Measurements from ENCODE around the gene ADAMTSL2. TPM values are rescaled to one million over a fixed set of nuclear protein-coding genes. Genes with fewer than 3 reads are reported as not detected.

ADAMTSL2 gene
- total RNA-seq, 2 donors from 2014 or later: 0.24 to 0.74 TPM

DNA sequence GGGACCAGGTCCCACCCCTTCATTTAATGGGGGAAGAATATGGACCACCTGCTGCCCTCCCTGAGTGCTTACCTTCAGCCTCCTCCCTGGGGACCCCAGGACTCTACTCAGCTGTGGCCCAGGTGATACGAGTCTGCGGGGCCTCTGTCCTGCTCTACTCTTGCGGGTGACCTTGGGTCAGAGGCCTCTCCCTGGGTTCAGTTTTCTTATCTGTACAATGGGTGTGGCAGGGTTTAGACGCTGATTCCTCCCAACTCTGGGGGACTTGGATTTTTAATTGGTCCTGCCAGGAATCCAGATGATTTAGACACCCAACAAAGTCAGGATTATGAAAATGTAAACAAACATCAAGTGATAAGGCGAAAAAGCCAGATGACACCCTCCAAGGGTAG, 49.7 kb downstream of the ADAMTSL2 start:
- Histone ChIP-seq H3K4me1 (peaks cover 11% of the 10 kb centered on the region), H3K9ac (ENCODE audit: low read depth in 2 of 2, low read length in 2 of 2) (no peak overlapping the region), H3K9me3 (no peaks in the 10 kb centered on the region), H3K27me3 (peaks cover 7% of the 10 kb centered on the region), H3K27ac (no peak overlapping the region), H3K4me3 (no peak overlapping the region), H3K36me3 (no peaks in the 10 kb centered on the region)
- peak; percentile 41 for DNase-seq
- TF ChIP-seq, protein P1, sequence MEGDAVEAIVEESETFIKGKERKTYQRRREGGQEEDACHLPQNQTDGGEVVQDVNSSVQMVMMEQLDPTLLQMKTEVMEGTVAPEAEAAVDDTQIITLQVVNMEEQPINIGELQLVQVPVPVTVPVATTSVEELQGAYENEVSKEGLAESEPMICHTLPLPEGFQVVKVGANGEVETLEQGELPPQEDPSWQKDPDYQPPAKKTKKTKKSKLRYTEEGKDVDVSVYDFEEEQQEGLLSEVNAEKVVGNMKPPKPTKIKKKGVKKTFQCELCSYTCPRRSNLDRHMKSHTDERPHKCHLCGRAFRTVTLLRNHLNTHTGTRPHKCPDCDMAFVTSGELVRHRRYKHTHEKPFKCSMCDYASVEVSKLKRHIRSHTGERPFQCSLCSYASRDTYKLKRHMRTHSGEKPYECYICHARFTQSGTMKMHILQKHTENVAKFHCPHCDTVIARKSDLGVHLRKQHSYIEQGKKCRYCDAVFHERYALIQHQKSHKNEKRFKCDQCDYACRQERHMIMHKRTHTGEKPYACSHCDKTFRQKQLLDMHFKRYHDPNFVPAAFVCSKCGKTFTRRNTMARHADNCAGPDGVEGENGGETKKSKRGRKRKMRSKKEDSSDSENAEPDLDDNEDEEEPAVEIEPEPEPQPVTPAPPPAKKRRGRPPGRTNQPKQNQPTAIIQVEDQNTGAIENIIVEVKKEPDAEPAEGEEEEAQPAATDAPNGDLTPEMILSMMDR (IDR thresholded peaks at IDR 0.05): no peak
- intact Hi-C loops (cut with DNase I): no loop called here

DNA sequence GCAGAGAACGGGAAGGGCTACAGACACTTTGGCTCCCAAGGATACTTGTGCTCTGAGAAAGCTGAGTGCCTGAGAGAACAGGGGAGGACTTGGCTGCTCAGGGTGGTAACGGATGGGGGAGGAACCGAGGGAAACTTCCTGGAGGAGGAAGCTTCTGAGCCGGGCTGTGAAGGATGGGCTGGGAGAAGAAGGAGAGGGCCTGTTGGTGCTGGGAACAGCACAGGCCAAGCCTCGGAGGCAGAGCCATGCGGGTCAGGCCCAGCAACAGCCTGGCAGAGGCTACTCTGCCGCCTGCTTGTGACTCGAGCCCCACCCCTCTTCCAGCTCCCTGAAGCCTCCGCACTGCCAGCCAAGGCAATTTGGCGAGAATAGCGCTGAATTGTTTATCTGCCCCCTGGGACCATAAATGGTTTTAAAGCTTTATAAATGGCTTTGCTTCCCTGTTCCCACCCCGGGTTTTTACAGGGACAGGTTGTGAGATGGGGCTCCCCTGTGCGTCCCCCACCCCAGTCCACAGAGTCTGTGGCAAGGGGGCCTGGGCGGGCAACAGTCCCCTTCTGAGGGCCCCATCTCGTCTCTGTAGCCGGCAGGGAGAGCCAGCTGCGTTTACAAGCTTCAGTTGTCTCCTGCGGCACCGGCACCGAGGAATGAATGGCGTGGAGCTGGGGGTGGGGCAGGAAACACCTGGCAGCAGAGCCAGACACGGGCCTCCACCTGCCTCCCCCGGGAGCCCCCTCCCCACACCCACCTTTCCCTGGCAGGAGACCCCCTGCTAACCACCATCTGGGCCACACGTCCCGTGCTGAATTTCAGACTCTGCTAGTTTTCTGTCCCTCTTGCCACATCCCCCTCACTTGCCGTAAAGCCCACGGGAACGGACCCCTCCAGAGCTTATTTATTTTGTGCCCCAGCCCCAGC, 50.3 kb downstream of the ADAMTSL2 start:
- peak; percentile 58 for DNase-seq
- intact Hi-C loops (cut with DNase I): no loop called here
- H3K9ac ChIP-seq (ENCODE audit: low read depth in 2 of 2, low read length in 2 of 2): no peak overlapping the region
- no peak overlapping the region for H3K4me3 ChIP-seq
- H3K9me3 ChIP-seq: no peaks in the 10 kb centered on the region
- peaks cover 7% of the 10 kb centered on the region for H3K27me3 ChIP-seq
- no peak overlapping the region for H3K27ac ChIP-seq
- TF ChIP-seq, protein P1 (IDR thresholded peaks at IDR 0.05): no peak
- H3K4me1 ChIP-seq: peaks cover 11% of the 10 kb centered on the region
- H3K36me3 ChIP-seq: no peaks in the 10 kb centered on the region

DNA sequence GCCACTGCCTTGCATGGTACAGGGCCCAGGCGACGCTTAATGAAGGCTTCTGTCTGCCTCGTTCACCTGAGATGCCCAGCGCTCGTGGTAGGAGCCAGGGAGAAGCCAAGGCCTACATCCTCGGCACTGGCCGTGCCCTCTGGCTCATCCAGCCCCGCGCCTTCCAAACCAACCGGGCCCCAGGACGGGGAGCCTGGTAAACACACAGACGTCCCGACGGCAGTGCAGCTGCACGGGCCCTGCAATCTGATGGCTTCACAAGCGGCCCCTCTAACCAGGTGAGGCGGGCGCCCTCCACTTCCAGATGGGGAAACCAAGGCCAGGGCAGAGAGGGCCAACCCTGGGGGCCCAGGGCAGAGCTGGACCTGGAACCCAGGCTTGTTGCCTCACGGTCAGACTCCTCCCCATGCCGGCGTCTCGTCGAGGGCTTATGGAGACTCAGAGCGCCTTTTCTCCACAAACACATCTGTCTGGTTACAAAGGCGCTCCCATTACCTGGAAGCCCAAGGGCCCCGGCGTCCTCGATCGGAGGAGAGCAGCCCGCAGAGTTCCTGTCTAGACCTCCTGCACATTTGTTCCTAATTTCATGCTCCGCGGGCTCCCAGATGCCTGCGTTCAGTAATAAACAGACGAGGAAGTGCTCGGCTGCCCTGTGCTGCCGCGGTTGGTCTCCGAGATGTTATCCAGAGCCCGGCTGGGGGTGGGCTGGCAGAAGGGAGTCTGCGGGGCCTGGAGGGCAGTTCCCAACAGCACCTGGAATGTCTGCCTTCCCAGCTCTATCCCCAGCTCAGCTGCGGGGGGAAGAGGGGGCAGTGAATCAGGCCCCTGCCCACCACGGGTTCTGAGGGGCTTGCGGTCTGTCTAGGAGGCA, 51.2 kb downstream of the ADAMTSL2 start:
- Histone ChIP-seq H3K9ac (ENCODE audit: low read depth in 2 of 2, low read length in 2 of 2) (no peak overlapping the region), H3K27ac (no peak overlapping the region), H3K27me3 (peaks cover 7% of the 10 kb centered on the region), H3K36me3 (no peaks in the 10 kb centered on the region), H3K9me3 (no peaks in the 10 kb centered on the region), H3K4me1 (peaks cover 11% of the 10 kb centered on the region), H3K4me3 (no peak overlapping the region)
- intact Hi-C loops (cut with DNase I): no loop called here
- DNase-seq: no peak
- TF ChIP-seq, protein P1 (IDR thresholded peaks at IDR 0.05): no peak

DNA sequence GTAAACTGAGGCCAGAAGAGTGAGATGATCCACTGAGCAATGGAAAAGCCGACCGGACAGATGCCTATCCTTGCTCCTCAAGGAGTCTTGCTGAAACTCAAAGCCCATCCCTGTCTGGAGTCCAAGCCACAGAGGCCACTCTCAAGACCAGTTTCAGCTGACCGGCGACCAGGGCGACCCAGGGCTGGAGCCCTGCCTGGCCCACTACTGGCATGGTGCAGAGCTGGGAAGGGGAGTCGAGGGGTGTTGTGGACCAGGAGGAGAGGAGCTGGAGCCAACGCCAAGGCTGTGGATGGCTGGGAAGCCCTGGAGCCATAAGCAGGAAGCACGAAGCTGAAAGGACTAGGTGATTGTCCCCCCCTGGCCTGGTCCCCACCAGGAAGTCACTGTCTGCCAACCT, 52.5 kb downstream of the ADAMTSL2 start:
- H3K4me3 ChIP-seq: no peak overlapping the region
- TF ChIP-seq, protein P1 (IDR thresholded peaks at IDR 0.05): no peak
- no peak overlapping the region for H3K27ac ChIP-seq
- H3K36me3 ChIP-seq: no peaks in the 10 kb centered on the region
- no peaks in the 10 kb centered on the region for H3K9me3 ChIP-seq
- H3K9ac ChIP-seq (ENCODE audit: low read depth in 2 of 2, low read length in 2 of 2): no peak overlapping the region
- H3K27me3 ChIP-seq: peaks cover 7% of the 10 kb centered on the region
- intact Hi-C loops (cut with DNase I): no loop called here
- no peak for DNase-seq
- peaks cover 11% of the 10 kb centered on the region for H3K4me1 ChIP-seq

DNA sequence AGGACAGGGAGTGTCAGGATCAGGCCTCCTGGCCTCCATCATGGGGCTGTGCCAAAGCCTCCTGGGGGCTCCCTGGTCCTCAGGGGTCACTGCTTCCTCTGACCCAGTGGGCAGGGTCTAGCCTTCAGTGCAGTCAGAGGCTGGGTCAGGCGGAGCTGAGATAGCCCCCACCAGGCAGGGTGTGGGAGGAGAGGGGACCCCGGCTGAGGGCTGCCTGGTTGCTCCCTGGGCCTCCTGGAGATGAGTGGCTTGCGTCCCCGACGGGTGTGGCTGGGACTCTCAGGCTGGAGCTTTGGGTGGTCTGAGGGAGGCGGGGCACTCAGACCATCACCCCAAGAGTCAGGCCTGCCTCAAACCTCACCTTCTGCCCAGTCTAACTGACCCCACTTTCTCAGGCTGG, 53.0 kb downstream of the ADAMTSL2 start:
- Histone ChIP-seq H3K9ac (ENCODE audit: low read depth in 2 of 2, low read length in 2 of 2) (no peak overlapping the region), H3K36me3 (no peaks in the 10 kb centered on the region), H3K9me3 (no peaks in the 10 kb centered on the region), H3K4me3 (no peak overlapping the region), H3K4me1 (peaks cover 11% of the 10 kb centered on the region), H3K27me3 (peaks cover 7% of the 10 kb centered on the region), H3K27ac (no peak overlapping the region)
- TF ChIP-seq, protein P1 (IDR thresholded peaks at IDR 0.05): no peak
- no peak for DNase-seq
- intact Hi-C loops (cut with DNase I): no loop called here
